PC-3 (cell line): Measurements from ENCODE around the gene CCND3.

Source experiments
- EZH2 ChIP-seq: fragments of 300-600 bp; sonication (generic); IDR thresholded peaks from one replicate; pipeline ENCODE4 v1.6.1; 2017; ENCODE audit warnings: antibody characterized with exemption, mild to moderate bottlenecking, low read length; ENCODE audit not compliant: unreplicated experiment
- EZH2phosphoT487 ChIP-seq: fragments of 300-600 bp; sonication (generic); IDR thresholded peaks from 2 replicates; pipeline ENCODE4 v1.6.1; 2018; ENCODE audit warnings: mild to moderate bottlenecking, antibody characterized with exemption, low read length, borderline replicate concordance
- TF ChIP-seq, protein P1 (sequence below): fragments of 300-600 bp; sonication (generic); conservative IDR thresholded peaks from 2 replicates; pipeline ENCODE4 v1.5.1; 2017; ENCODE audit warnings: antibody characterized with exemption, low read depth, mild to moderate bottlenecking, low read length

DNA sequence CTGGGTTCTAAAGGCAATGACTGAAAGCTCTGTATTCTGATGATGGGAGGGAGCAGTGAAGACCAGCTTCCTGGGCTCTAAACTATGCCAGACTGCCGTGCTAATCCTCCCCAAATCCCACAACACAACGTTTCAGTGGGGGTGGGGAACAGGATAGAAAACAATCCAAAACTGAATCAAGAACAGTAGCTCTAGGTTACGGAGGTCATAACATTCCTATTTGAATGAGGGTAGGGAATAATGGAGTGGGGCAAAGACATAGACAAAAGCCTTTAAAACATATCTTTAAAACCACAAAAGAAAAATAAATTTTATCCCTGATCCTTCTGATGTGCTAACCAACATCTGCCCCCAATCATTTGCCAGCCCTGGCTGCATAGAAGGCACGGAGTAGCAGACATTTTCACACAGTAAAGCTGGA, 54.3 kb downstream of the CCND3 start:
- TF ChIP-seq, protein P1, sequence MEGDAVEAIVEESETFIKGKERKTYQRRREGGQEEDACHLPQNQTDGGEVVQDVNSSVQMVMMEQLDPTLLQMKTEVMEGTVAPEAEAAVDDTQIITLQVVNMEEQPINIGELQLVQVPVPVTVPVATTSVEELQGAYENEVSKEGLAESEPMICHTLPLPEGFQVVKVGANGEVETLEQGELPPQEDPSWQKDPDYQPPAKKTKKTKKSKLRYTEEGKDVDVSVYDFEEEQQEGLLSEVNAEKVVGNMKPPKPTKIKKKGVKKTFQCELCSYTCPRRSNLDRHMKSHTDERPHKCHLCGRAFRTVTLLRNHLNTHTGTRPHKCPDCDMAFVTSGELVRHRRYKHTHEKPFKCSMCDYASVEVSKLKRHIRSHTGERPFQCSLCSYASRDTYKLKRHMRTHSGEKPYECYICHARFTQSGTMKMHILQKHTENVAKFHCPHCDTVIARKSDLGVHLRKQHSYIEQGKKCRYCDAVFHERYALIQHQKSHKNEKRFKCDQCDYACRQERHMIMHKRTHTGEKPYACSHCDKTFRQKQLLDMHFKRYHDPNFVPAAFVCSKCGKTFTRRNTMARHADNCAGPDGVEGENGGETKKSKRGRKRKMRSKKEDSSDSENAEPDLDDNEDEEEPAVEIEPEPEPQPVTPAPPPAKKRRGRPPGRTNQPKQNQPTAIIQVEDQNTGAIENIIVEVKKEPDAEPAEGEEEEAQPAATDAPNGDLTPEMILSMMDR = no peak
- no peak for TF ChIP-seq EZH2
- TF ChIP-seq EZH2phosphoT487 = no peak
